Measurements from ENCODE around the gene MGAT4A. TPM values are rescaled to one million over a fixed set of nuclear protein-coding genes. Genes with fewer than 3 reads are reported as not detected.

Gene MGAT4A
- total and polyA plus RNA-seq, 2 of the 8 experiments (the other 6 are each of a cell fraction or from before 2014, with no cell fraction given) = 1.4 to 7.7 TPM

- no peak overlapping the region for H2AK5ac ChIP-seq (ENCODE audit: low read depth, low read length)
- H3K4ac ChIP-seq (replicated peaks; ENCODE audit: insufficient read length, low read depth, low read length) = no peak overlapping the region
- no peak overlapping the region for H2BK5ac ChIP-seq (ENCODE audit: low read depth, low read length)
- no peaks in the 10 kb centered on the region for H3K27me3 ChIP-seq (replicated peaks in 1 of 4; ENCODE audit: control insufficient read depth in 3 of 4, extremely low read depth in 1 of 4, insufficient read depth in 3 of 4, low read length in 3 of 4)
- WGBS, 2 experiments (ENCODE audit: extremely low coverage in 1 of 2, insufficient coverage in 1 of 2, insufficient read length in 1 of 2, insufficient replicate concordance in 2 of 2, low coverage in 1 of 2, low lambda C conversion rate in 2 of 2, missing lambda C conversion rate in 1 of 2) = 91% methylated on average over 8 of the region's 8 CpGs; no CpG with 5 or more reads in 1 of the 2 experiments
- no peak overlapping the region for H3K23ac ChIP-seq (ENCODE audit: insufficient read length)
- CTCF ChIA-PET (ENCODE audit: partially characterized antibody) = interaction anchor here (0.6 to 0.8 kb wide), 2 partner anchors 68 to 120 kb away, joined by 3 read pairs; no protein-coding TSS in a partner anchor
- H3K4me3 ChIP-seq (ENCODE audit: extremely low read depth in 1 of 4, insufficient read depth in 2 of 4, low read depth in 3 of 4, low read length in 4 of 4) = no peak overlapping the region
- no peaks in the 10 kb centered on the region for H3K79me2 ChIP-seq (ENCODE audit: control insufficient read depth in 1 of 2, insufficient read depth in 2 of 2, low read length in 2 of 2)
- no peak overlapping the region for H2AFZ ChIP-seq (ENCODE audit: low read length)
- no peak for DNase-seq (ENCODE audit: low read depth in 1 of 2, low spot score in 2 of 2)
- no peaks in the 10 kb centered on the region for H4K20me1 ChIP-seq (replicated peaks in 1 of 2; ENCODE audit: control insufficient read depth in 1 of 2, insufficient read depth in 2 of 2, low read length in 2 of 2)
- H3K14ac ChIP-seq (ENCODE audit: insufficient read length) = no peak overlapping the region
- H3K4me2 ChIP-seq (ENCODE audit: insufficient read depth in 1 of 2, low read depth in 2 of 2, low read length in 2 of 2) = no peak overlapping the region
- H4K8ac ChIP-seq (ENCODE audit: extremely low read depth, insufficient read depth, low read length) = no peak overlapping the region
- H2BK120ac ChIP-seq (replicated peaks; ENCODE audit: low read depth, low read length) = no peak overlapping the region
- H3K9me3 ChIP-seq (ENCODE audit: insufficient read depth in 2 of 2, low read depth in 1 of 2, low read length in 1 of 2) = no peaks in the 10 kb centered on the region
- no peak for FAIRE-seq
- no peak overlapping the region for H3K9ac ChIP-seq (replicated peaks in 1 of 4; ENCODE audit: extremely low read depth in 1 of 4, low read depth in 3 of 4, low read length in 3 of 4)
- H4K5ac ChIP-seq (ENCODE audit: insufficient read length, low read depth, low read length) = no peak overlapping the region
- H3K27ac ChIP-seq (ENCODE audit: low read depth, low read length) = no peak overlapping the region; the same call in 1 of the 2 replicates
- no peaks in the 10 kb centered on the region for H3K36me3 ChIP-seq (ENCODE audit: control insufficient read depth in 2 of 4, insufficient read depth in 4 of 4, low read length in 3 of 4)
- H2BK12ac ChIP-seq (ENCODE audit: low read depth, low read length) = no peak overlapping the region
- H3K79me1 ChIP-seq (ENCODE audit: low read depth, low read length) = no peaks in the 10 kb centered on the region
- H4K91ac ChIP-seq (replicated peaks; ENCODE audit: insufficient read length, low read length) = no peak overlapping the region
- H3K4me1 ChIP-seq (replicated peaks in 1 of 4; ENCODE audit: control insufficient read depth in 3 of 4, insufficient read depth in 4 of 4, low read length in 3 of 4) = no peaks in the 10 kb centered on the region
- no peak overlapping the region for H3K56ac ChIP-seq (replicated peaks; ENCODE audit: insufficient read length, low read depth, low read length)
- H3K23me2 ChIP-seq (ENCODE audit: low read depth, low read length) = no peaks in the 10 kb centered on the region
- H2BK20ac ChIP-seq (ENCODE audit: low read length) = no peak overlapping the region
- H3K18ac ChIP-seq (ENCODE audit: extremely low read depth, low read length) = no peak overlapping the region
- H2BK15ac ChIP-seq (ENCODE audit: low read length) = no peak overlapping the region
- POLR2A ChIA-PET (ENCODE audit: partially characterized antibody) = interaction anchor here (0.8 kb wide), 1 partner anchor 28 kb away, joined by 3 read pairs; no protein-coding TSS in a partner anchor
- no peak for TF ChIP-seq CTCF (IDR thresholded peaks at IDR 0.05; ENCODE audit: control extremely low read depth in 1 of 3, insufficient read depth in 1 of 3, low read depth in 1 of 3, low read length in 3 of 3)
- TF ChIP-seq KDM4A (IDR thresholded peaks at IDR 0.05; ENCODE audit: low read depth, low read length, severe bottlenecking) = no peak
- TF ChIP-seq SIRT6 (IDR thresholded peaks at IDR 0.05; ENCODE audit: low read length) = no peak
- no peak for TF ChIP-seq YY1 (IDR thresholded peaks at IDR 0.05; ENCODE audit: low read depth, low read length)
- TF ChIP-seq, protein P1, sequence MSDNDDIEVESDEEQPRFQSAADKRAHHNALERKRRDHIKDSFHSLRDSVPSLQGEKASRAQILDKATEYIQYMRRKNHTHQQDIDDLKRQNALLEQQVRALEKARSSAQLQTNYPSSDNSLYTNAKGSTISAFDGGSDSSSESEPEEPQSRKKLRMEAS (IDR thresholded peaks at IDR 0.05) = no peak
- TF ChIP-seq RNF2 (IDR thresholded peaks at IDR 0.05; ENCODE audit: borderline replicate concordance, low read depth, low read length, missing control alignments, poor library complexity, severe bottlenecking) = no peak
- TF ChIP-seq RAD21 (IDR thresholded peaks at IDR 0.05 in 1 of 2, conservative IDR thresholded peaks at IDR 0.05 in 1 of 2; ENCODE audit: low read depth in 2 of 2, low read length in 2 of 2) = no peak
- TF ChIP-seq EP300 (IDR thresholded peaks at IDR 0.05; ENCODE audit: borderline replicate concordance in 1 of 2, low read depth in 2 of 2, low read length in 2 of 2) = no peak
- no peak for TF ChIP-seq MAFK (IDR thresholded peaks at IDR 0.05; ENCODE audit: low read depth, low read length)
Observed at GRCh38 chr2:98702127-98702802, 28.7 kb downstream of the MGAT4A start.

All from H1 (cell line).